ENCODE data around the gene NEDD9. TPM values are rescaled to one million over a fixed set of nuclear protein-coding genes. Genes with fewer than 3 reads are reported as not detected.

NEDD9 gene
- total RNA-seq, 1 experiment from 2014 or later = 4.4 TPM

DNA sequence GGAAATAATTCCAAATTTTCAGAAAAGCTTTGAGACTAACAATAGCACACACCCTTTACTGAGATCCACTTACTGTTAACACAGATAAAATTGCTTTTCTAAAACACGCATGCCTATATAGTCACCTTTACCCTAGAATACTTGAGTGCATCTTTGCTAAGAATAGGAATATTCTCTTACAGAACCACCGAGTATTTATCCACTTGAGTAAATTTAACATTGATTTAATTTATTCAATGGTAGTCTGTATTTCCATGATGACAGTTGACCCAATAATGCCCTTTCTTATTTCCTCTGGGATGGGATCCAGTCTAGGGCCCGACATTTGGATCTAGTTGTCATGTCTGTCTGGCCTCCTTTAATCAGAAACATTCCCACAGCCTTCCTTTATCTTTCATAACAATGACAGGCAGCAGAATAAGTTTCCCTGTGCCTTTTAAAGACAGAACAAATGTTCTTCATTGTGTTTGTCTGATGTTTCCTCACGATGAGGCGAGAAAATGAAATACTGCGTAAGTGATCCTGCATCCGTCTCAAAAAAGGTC is 64.3 kb downstream of the NEDD9 start:
- ChIA-PET CTCF (interaction anchor here (2.1 kb wide), 1 partner anchor 329 kb away, joined by 6 read pairs; no protein-coding TSS in a partner anchor), POLR2A (no interaction called here)
- no peak overlapping the region for H3K4me3 Mint-ChIP-seq (ENCODE audit: unreplicated experiment)
- H3K27me3 Mint-ChIP-seq (ENCODE audit: insufficient read depth, unreplicated experiment) = no peaks in the 10 kb centered on the region
- BruUV-seq (replicated peaks) = no TSS peak
- H3K4me1 Mint-ChIP-seq (ENCODE audit: insufficient read depth, unreplicated experiment) = peaks cover 6% of the 10 kb centered on the region
- no peaks in the 10 kb centered on the region for H3K9me3 Mint-ChIP-seq (ENCODE audit: unreplicated experiment)
- H3K36me3 Mint-ChIP-seq (ENCODE audit: insufficient read depth, unreplicated experiment) = no peaks in the 10 kb centered on the region
- no peak overlapping the region for H3K27ac Mint-ChIP-seq (ENCODE audit: low read depth, unreplicated experiment)
- TF ChIP-seq CTCF (IDR thresholded peaks at IDR 0.05; ENCODE audit: unreplicated experiment) = no peak
- intact Hi-C loops (cut with micrococcal nuclease) = no loop called here
- no peak for DNase-seq (ENCODE audit: unreplicated experiment)

DNA sequence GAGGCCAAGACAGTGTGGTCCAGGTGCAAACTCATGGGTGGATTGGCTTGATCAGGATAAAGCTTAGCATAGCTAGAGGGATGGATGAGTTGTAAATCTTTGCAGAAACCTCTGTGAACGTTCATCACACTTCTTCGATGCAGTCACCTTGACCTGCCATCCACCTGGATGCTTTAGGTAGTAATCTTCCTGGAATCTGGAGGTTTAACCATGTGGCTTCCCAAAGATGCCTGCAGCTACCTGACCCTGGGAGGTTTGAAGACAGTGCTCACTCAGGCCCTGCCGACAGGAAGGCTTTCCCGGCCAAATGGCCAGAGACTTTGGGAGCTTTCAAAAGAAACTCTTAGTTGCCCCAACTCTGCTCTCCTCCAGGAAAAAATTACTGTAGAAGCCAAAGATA is 65.5 kb downstream of the NEDD9 start:
- Mint-ChIP-seq H3K27me3 (ENCODE audit: insufficient read depth, unreplicated experiment) (no peaks in the 10 kb centered on the region), H3K4me3 (ENCODE audit: unreplicated experiment) (no peak overlapping the region), H3K36me3 (ENCODE audit: insufficient read depth, unreplicated experiment) (no peaks in the 10 kb centered on the region), H3K4me1 (ENCODE audit: insufficient read depth, unreplicated experiment) (peaks cover under 1% of the 10 kb centered on the region), H3K9me3 (ENCODE audit: unreplicated experiment) (peaks cover 1% of the 10 kb centered on the region), H3K27ac (ENCODE audit: low read depth, unreplicated experiment) (no peak overlapping the region)
- ChIA-PET CTCF (interaction anchor here (0.9 kb wide), 1 partner anchor 85 kb away, joined by 3 read pairs; no protein-coding TSS in a partner anchor), POLR2A (interaction anchor here (1.1 kb wide), 1 partner anchor 12 kb away, joined by 3 read pairs; no protein-coding TSS in a partner anchor)
- no peak for TF ChIP-seq CTCF (IDR thresholded peaks at IDR 0.05; ENCODE audit: unreplicated experiment)
- BruUV-seq (replicated peaks) = no TSS peak
- intact Hi-C loops (cut with micrococcal nuclease) = no loop called here
- no peak for DNase-seq (ENCODE audit: unreplicated experiment)

GRCh38 chr6:11164717-11165646 is 67.5 kb downstream of the NEDD9 start:
- intact Hi-C loops (cut with micrococcal nuclease) = no loop called here
- Mint-ChIP-seq H3K4me1 (ENCODE audit: insufficient read depth, unreplicated experiment) (peaks cover 13% of the 10 kb centered on the region), H3K4me3 (ENCODE audit: unreplicated experiment) (no peak overlapping the region), H3K9me3 (ENCODE audit: unreplicated experiment) (peaks cover 7% of the 10 kb centered on the region), H3K36me3 (ENCODE audit: insufficient read depth, unreplicated experiment) (no peaks in the 10 kb centered on the region), H3K27me3 (ENCODE audit: insufficient read depth, unreplicated experiment) (no peaks in the 10 kb centered on the region), H3K27ac (ENCODE audit: low read depth, unreplicated experiment) (no peak overlapping the region)
- TF ChIP-seq CTCF (IDR thresholded peaks at IDR 0.05; ENCODE audit: unreplicated experiment) = no peak
- CTCF ChIA-PET = interaction anchor here (0.6 to 0.8 kb wide), 3 partner anchors 10 to 332 kb away, joined by 3 to 4 read pairs (median 3); no protein-coding TSS in a partner anchor
- POLR2A ChIA-PET = no interaction called here
- BruUV-seq (replicated peaks) = no TSS peak
- DNase-seq (ENCODE audit: unreplicated experiment) = no peak

- BruUV-seq (replicated peaks) = no TSS peak
- Mint-ChIP-seq H3K9me3 (ENCODE audit: unreplicated experiment) (peaks cover 7% of the 10 kb centered on the region), H3K4me3 (ENCODE audit: unreplicated experiment) (no peak overlapping the region), H3K27ac (ENCODE audit: low read depth, unreplicated experiment) (no peak overlapping the region), H3K36me3 (ENCODE audit: insufficient read depth, unreplicated experiment) (no peaks in the 10 kb centered on the region), H3K4me1 (ENCODE audit: insufficient read depth, unreplicated experiment) (peaks cover 13% of the 10 kb centered on the region), H3K27me3 (ENCODE audit: insufficient read depth, unreplicated experiment) (no peaks in the 10 kb centered on the region)
- ChIA-PET POLR2A (no interaction called here), CTCF (no interaction called here)
- intact Hi-C loops (cut with micrococcal nuclease) = no loop called here
- DNase-seq (ENCODE audit: unreplicated experiment) = no peak
- no peak for TF ChIP-seq CTCF (IDR thresholded peaks at IDR 0.05; ENCODE audit: unreplicated experiment)
Observed at GRCh38 chr6:11163932-11164331, 68.5 kb downstream of the NEDD9 start.

Measured in MCF 10A (cell line).